Activated T-helper 9 cell treated with anti-CD3 and anti-CD28 coated beads, Interleukin-2, amount 50 U/mL, for 16 hours (primary cell): Measurements from ENCODE around the gene ZNF124.
"Not testable (repeated sequence)": the region's sequence is repeated elsewhere in the genome, so short reads cannot be mapped to it uniquely, and the experiment has no call there.

Source experiments
- DNase-seq: peaks from one replicate; pipeline ENCODE4 v3.0.0-alpha.2; 2020; ENCODE audit warnings: low read depth

The ZNF124 gene

DNA sequence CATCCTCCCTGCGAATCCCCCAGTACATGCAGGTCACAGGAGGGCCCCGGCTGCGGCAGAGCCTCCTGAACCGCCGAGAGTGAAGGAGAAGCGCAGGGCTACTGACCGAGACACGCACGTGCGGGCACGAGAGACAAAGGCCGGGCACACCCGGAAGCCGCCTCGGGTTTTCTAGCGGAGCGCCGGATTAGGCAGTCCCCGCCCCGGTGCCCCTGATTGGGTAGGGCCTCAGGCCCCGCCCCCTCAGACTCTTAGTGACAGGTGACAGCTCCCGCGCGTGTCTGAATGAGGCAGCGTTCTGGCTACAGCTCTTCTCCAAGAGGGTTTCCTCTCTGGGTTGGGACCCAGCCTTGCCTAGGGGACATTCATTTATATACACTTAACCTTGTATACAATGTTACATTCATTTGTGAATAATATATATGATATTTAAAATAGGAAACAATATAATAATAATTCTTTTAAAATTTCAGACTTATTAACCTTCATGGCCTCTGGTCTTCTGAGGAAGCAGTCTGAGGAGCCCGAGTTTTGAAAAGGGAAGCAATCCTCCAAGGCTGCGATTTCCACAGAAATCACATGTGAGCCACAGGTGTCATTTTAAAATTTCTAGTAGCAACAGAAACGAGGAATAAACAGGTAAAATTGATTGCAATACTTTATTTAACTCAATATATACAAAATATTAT, at the start of gene ZNF124:
TSS of gene ZNF124 (minus strand) at position 146 of the 689 bp plus-strand sequence. CDS start at position 3, 143 bp downstream.
- DNase-seq: not testable (repeated sequence)

- not testable (repeated sequence) for DNase-seq
Observed at GRCh38 chr1:247220280-247220679, 48.5 kb upstream of the ZNF124 start.

DNA sequence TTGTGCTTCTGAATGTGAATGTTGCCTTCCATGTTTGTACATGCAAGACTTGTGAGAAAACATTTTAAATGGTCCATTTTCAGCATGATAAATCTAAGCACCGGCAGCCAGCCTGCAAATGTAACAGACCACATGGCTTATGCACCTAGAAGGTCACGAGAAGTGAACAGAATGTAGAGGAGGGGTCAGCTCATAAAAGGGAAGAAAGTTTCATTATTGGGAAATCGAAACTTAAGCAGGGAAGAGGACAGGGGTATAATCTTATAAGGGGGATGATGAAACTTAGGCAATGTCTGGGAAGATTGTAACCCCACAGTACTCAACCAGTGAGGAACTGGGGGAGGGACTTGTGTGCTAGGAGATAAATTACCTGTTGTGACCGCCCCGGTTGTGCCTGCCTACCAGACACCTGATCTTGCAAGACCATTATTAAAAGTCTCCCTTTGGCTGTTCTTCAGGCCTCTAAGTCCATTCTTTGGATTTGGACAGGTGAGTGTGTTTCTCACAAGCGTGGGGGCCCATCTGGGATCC, 46.4 kb upstream of the ZNF124 start:
- no peak for DNase-seq

DNA sequence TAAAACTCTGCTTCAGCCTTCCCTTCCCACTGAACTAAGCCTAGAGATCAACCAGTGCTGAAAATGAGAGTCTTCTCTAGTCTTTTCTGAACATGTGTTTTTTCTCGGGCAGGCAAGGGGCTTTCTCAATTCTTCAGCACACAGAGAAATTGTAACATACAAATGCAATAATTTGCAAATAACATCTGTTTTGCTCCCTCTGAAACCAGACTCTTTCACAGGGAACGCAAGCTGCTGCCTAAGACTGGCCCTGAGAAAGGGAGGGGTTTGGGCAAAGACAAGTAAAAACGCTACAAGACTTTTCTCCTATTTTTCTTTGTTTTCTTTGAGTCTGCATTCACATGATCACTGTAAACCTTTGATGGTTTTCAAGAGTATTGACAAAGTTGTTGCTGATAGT, 44.4 kb upstream of the ZNF124 start:
- DNase-seq: no peak

- no peak for DNase-seq
Observed at GRCh38 chr1:247212627-247213617, 41.1 kb upstream of the ZNF124 start.

DNA sequence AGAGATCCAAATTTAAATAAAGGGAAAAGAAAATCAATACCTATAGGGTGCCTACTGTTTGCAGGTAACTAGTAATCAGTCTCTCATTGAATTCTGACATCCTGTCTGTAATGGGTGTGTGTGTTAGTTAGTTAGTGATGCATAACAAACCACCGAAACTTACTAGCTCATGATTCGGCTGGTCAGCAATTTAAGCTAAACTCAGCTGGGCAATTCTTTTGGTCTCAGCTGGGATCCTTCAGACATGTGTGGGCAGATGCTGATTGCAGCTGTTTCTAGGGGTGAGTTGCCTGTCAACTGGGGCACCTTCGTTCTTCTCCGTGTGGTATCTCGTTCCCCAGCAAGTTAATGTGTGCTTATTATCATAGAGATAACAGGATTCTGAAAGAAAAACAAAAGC, 40.2 kb upstream of the ZNF124 start:
- no peak for DNase-seq

DNA sequence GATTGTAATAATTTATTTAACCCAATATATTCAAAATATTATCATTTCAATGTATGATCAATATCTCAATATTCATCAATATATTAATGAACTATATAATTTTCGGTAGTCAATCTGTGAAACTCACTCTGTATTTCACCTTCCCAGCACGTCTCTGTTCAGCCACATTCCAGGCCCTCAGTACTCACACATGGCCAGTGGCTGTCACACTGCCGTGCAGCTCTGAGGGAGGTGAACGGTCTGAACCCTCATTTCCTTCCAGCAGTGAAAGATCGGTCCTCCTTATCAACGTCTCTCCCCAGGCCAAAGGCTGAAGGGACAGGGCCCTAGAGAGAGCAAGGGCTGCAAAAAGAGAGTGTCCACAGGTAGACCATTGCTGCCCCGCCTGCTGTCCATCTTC, 39.5 kb upstream of the ZNF124 start:
- DNase-seq: no peak

DNA sequence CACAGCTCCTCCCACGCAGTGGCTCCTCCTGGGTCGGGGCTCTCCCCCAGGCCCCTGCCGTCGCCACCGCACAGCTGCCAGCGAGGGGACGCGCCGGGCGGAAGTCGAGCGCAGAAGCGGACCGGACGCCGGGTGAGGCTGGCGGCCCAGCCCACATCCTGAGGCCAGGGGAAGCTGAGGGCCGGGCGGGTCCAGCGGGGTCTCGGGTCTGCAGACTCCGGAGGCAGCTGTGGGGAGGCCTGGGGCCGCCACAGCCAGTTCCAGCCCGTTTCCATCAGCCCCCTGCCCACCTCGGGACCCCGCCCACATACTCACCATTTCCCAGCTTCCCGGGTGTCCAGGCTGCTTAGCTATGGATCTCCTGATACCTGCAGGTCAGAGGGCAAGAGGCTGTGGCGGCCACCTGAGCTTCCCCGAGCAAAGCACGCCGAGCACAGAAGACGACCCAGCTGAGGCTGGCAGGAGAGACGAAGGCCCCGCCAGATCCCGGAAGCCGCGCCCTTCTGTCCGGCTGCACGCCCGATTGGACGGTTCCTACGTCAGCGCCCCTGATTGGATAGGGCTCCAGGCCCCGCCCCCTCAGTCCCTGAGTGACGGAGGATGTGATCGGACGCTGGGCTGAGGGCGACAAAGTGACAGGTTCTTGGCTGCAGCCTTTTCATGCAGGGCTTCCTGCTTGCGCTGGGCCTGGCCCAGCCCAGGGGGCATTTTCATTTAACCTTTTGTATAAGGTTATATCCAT, 38.7 kb upstream of the ZNF124 start:
- peak; percentile 91 for DNase-seq

DNA sequence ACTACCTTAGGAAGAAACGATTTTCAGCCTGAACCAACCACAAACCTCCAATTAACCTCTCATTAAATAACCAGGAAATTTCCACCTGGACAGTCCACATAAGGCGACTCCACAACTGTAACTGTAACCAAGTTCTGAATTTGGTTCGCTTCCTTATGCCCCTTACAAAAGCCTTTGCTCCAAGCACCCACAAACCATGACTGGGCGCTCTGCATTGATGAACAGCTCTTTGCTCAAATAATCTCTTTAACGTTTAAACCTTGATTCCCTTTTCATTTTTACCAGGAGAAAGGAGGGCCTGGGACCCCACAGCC, 38.2 kb upstream of the ZNF124 start:
- no peak for DNase-seq

GRCh38 chr1:247209396-247209795, 37.6 kb upstream of the ZNF124 start:
- DNase-seq: no peak

GRCh38 chr1:247204177-247204647, 32.4 kb upstream of the ZNF124 start:
- DNase-seq: no peak

- no peak for DNase-seq
Observed at GRCh38 chr1:247198781-247199180, 27.0 kb upstream of the ZNF124 start.

- DNase-seq: no peak
Observed at GRCh38 chr1:247193958-247194357, 22.1 kb upstream of the ZNF124 start.

DNA sequence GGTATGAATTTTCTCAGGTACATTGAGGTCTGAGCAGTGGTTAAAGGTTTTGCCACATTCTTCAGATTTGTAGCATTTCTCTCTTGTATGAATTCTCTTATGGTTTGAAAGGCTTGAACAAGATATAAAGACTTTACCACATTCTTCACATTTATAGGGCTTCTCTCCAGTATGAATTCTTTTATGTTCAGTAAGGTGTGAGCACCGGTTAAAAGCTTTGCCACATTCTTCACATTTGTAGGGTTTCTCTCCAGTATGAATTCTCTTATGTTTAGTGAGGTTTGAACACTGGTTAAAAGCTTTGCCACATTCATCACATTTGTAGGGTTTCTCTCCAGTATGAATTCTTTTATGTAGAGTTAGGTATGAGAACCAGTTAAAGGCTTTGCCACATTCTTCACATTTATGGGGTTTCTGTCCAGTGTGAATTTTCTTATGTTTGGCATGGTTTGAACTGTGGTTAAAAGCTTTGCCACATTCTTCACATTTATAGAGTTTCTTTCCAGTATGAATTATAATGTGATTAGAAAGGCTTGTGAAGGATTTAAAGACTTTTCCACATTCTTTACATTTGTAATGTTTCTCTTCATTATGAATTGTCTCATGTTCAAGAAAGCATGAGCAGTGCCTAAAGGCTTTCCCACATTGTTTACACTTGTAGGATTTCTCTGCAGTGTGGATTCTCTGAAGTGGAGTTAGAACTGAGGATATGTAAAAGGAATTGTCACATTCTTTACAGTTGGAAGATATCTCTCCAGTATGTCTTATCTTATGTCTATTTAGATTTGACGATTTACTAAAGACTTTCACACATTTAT, 18.4 kb upstream of the ZNF124 start:
- DNase-seq: no peak

- no peak for DNase-seq
Observed at GRCh38 chr1:247185667-247186066, 13.8 kb upstream of the ZNF124 start.

- no peak for DNase-seq
Observed at GRCh38 chr1:247184254-247184653, 12.4 kb upstream of the ZNF124 start.

DNA sequence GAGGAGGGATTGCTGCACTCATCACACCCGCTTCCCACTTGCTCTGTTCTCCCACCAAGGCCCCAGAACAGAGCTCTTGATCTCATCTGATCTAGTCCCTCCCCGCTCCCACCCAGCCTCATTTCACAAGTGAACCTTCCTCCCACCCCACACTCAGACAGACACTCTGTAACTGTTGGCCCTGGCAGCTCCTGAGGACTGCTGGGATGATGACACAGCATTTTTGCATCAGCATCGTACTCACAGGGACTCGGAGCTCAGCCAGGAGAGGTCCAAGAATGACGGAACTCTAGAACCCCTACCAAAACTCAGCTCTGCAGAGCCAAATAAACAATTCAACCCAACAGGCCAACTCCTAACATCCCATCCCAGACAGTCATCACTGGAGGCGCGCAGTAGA, 11.2 kb upstream of the ZNF124 start:
- DNase-seq: no peak

- no peak for DNase-seq
Observed at GRCh38 chr1:247180581-247180980, 8.8 kb upstream of the ZNF124 start.

GRCh38 chr1:247177755-247178154, 5.9 kb upstream of the ZNF124 start:
- no peak for DNase-seq

DNA sequence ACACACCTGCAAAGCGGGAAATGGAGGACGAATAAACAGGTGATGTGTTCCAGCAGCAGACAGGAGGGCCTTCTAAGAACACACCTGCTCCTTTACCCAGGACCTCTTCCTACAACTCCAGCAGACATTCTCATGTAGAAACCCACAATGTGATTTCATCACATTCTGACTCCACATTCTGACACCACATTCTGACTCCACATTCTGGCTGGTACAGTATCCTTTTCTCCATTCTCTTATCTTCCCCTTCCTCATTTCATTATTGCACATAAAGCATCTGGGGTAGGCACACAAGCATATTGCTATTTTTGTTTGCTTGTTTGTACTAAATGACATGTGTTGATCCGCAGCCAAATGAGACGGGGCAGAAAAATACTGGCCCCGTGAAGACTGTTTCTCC, 3.6 kb upstream of the ZNF124 start:
- DNase-seq: no peak

DNA sequence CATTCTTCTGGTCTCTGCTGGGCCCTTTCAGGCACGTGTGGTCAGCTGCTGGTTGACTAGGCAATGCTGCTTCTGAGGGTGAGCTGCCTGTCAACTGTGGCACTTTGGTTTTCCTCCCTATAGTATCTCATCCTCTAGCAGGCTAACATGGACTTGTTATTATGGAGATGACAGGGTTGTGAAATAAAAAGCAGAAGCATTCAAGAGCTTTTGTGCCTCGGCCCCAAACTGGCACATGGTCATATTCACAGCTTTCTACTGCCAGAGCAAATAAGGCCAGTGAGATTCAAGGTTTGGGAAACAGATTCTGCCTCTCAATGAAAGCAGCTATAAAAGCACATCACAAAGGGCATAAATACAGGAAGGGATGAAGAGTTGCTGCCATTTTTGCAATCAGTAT, 1.6 kb upstream of the ZNF124 start:
- DNase-seq: no peak
